Thyroid gland (tissue), 4 donors: ENCODE data around the gene OTOS.

Source experiments
- POLR2A ChIP-seq, 2 donors: fragments of 450-650 bp; IDR thresholded peaks; one replicate each; pipeline ENCODE4 v1.6.1; 2017; ENCODE audit warnings: antibody characterized with exemption in 2 of 2, mild to moderate bottlenecking in 2 of 2, moderate library complexity in 1 of 2
- TF ChIP-seq, protein P1 (sequence below), 6 experiments: fragments of 200-600 bp in 3 of 6; fragments of 450-650 bp in 3 of 6; sonication (generic) in 3 of 6; IDR thresholded peaks; one replicate each; pipeline ENCODE4 v1.5.1; 2016 to 2019; ENCODE audit warnings: antibody characterized with exemption in 6 of 6, mild to moderate bottlenecking in 2 of 6, inconsistent platforms in 1 of 6, moderate library complexity in 1 of 6

DNA sequence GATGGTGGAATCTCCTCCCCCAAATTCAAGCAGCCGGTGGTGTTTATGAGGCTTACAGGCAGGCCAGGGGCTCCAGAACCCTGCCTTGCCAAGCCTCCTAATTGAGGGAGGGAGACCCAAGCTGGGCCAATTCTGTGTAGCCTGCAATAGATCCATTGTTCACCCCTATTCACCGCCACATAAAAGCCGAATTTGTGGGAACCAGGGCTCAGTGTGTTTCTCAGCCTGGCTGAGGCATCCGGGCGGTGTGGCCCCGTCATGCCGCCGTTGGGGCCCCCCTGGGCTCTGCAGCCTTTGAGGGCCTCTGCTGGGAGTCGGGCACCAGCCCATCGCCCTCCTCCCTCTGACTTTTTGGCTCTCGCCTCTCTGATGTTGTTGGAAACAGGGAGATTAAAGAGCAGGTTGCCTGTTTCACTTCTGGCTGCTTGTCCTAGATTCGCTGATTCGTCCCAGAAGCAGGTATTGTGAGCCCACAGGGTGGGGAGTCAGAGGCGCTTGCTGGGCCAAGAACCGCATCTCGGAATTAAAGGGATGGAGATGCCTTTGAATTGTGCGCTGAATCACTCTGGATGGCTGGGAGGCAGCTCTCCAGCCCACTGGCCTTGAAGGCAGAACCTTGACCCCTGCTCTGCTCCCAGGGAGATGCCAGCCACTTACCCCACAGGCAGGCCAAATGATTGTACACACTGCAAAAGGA, 14.7 kb upstream of the OTOS start:
- no peak for TF ChIP-seq POLR2A (IDR thresholded peaks at IDR 0.05)
- TF ChIP-seq, protein P1, sequence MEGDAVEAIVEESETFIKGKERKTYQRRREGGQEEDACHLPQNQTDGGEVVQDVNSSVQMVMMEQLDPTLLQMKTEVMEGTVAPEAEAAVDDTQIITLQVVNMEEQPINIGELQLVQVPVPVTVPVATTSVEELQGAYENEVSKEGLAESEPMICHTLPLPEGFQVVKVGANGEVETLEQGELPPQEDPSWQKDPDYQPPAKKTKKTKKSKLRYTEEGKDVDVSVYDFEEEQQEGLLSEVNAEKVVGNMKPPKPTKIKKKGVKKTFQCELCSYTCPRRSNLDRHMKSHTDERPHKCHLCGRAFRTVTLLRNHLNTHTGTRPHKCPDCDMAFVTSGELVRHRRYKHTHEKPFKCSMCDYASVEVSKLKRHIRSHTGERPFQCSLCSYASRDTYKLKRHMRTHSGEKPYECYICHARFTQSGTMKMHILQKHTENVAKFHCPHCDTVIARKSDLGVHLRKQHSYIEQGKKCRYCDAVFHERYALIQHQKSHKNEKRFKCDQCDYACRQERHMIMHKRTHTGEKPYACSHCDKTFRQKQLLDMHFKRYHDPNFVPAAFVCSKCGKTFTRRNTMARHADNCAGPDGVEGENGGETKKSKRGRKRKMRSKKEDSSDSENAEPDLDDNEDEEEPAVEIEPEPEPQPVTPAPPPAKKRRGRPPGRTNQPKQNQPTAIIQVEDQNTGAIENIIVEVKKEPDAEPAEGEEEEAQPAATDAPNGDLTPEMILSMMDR (IDR thresholded peaks at IDR 0.05) = no peak
